Testis (tissue), 2 donors: Measurements from ENCODE around the gene MOK.

ENCODE experiments used
- POLR2A ChIP-seq: fragments of 450-650 bp; IDR thresholded peaks from one replicate; pipeline ENCODE4 v1.6.1; 2017; ENCODE audit warnings: antibody characterized with exemption, mild to moderate bottlenecking, moderate library complexity
- TF ChIP-seq, protein P1 (sequence below), 3 experiments: fragments of 450-650 bp in 2 of 3; fragments of 200-600 bp in 1 of 3; sonication (generic) in 1 of 3; IDR thresholded peaks; one replicate each; pipeline ENCODE4 v1.5.1; 2016 to 2019; ENCODE audit warnings: antibody characterized with exemption in 3 of 3, mild to moderate bottlenecking in 2 of 3, moderate library complexity in 1 of 3

DNA sequence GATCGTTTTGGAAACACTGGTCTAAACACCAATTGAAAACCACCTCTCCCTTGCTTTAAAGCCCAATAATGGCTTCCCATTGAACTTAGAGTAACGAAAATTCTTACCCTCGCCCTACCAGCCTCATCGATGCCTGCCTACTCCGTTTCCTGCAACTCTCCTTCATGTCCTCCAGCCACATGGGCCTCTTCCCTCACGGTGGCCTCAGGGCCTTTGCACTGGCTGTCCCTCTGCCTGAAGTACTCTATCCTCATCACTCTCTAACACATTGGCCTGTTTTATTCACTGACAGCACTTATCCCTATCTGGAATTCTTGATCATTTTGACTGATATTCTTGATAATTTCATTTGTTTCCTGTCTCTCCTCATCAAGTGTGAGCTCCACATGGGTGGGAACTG, 46.8 kb downstream of the MOK start:
- TF ChIP-seq, protein P1, sequence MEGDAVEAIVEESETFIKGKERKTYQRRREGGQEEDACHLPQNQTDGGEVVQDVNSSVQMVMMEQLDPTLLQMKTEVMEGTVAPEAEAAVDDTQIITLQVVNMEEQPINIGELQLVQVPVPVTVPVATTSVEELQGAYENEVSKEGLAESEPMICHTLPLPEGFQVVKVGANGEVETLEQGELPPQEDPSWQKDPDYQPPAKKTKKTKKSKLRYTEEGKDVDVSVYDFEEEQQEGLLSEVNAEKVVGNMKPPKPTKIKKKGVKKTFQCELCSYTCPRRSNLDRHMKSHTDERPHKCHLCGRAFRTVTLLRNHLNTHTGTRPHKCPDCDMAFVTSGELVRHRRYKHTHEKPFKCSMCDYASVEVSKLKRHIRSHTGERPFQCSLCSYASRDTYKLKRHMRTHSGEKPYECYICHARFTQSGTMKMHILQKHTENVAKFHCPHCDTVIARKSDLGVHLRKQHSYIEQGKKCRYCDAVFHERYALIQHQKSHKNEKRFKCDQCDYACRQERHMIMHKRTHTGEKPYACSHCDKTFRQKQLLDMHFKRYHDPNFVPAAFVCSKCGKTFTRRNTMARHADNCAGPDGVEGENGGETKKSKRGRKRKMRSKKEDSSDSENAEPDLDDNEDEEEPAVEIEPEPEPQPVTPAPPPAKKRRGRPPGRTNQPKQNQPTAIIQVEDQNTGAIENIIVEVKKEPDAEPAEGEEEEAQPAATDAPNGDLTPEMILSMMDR (IDR thresholded peaks at IDR 0.05): no peak
- TF ChIP-seq POLR2A: no peak
